SK-N-SH treated with all-trans-retinoic acid at 6 μM for 48 hours (cell line): ENCODE measurements around the gene ALAS1.

ENCODE experiments used
- ARNTL ChIP-seq: fragments of 450-650 bp; formaldehyde crosslinking; IDR thresholded peaks from 2 replicates; pipeline ENCODE4 v1.5.0; 2020; ENCODE audit warnings: low read depth, mild to moderate bottlenecking, moderate library complexity, borderline replicate concordance
- BACH2 ChIP-seq: fragments of 250-450 bp; sonication (Bioruptor Pico); IDR thresholded peaks from 2 replicates; pipeline ENCODE4 v1.9.0; 2021; ENCODE audit warnings: mild to moderate bottlenecking, borderline replicate concordance
- SNAI2 ChIP-seq: fragments of 250-450 bp; sonication (Bioruptor Pico); IDR thresholded peaks from 2 replicates; pipeline ENCODE4 v1.5.0; 2020; ENCODE audit warnings: mild to moderate bottlenecking, moderate library complexity
- ZC3H10 ChIP-seq: fragments of 250-450 bp; sonication (Bioruptor Pico); IDR thresholded peaks from 2 replicates; pipeline ENCODE4 v1.5.1; 2021; ENCODE audit warnings: mild to moderate bottlenecking, moderate library complexity
- ZFP30 ChIP-seq: fragments of 450-650 bp; formaldehyde crosslinking; IDR thresholded peaks from 2 replicates; pipeline ENCODE4 v1.5.0; 2022; ENCODE audit warnings: mild to moderate bottlenecking, moderate library complexity
- ZNF70 ChIP-seq: fragments of 450-650 bp; formaldehyde crosslinking; IDR thresholded peaks from 2 replicates; pipeline ENCODE4 v1.5.0; 2020; ENCODE audit warnings: mild to moderate bottlenecking, moderate library complexity
- TF ChIP-seq, protein P1 (sequence below): fragments of 250-450 bp; sonication (Bioruptor Pico); IDR thresholded peaks from 2 replicates; pipeline ENCODE4 v1.8.0; 2020; ENCODE audit warnings: mild to moderate bottlenecking, moderate library complexity, borderline replicate concordance
- TF ChIP-seq, protein P2 (sequence below): fragments of 250-450 bp; sonication (Bioruptor Pico); IDR thresholded peaks from 2 replicates; pipeline ENCODE4 v1.5.1; 2021; ENCODE audit warnings: mild to moderate bottlenecking, moderate library complexity
- TF ChIP-seq, protein P3 (sequence below): fragments of 250-450 bp; sonication (Bioruptor Pico); IDR thresholded peaks from 2 replicates; pipeline ENCODE4 v1.5.0; 2020; ENCODE audit warnings: mild to moderate bottlenecking, moderate library complexity

DNA sequence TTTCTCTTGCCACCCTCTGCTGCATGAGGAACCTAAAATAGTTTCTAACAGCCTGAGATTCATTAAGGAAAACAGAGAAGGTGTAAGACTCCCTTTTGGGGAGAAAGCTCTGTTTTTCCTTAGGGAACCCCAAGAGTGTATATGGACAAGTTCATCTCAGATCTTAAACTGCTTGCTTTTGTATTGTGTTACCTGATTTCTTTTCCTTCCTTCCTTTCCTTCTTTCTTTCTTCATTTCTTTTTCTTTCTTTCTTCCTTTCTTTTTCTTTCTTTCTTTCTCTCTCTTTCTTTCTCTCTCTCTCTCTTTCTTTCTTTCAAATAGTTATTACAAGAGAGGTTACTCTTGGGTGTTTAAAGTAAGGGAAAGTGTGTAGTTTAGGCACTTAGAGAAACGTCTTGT is 38.5 kb upstream of the ALAS1 start:
- TF ChIP-seq ZFP30 (CRISPR knock-in tag) (no peak), BACH2 (no peak), ARNTL (CRISPR knock-in tag) (no peak), ZNF70 (CRISPR knock-in tag) (no peak), SNAI2 (CRISPR knock-in tag) (no peak), ZC3H10 (no peak)
- TF ChIP-seq, protein P1, sequence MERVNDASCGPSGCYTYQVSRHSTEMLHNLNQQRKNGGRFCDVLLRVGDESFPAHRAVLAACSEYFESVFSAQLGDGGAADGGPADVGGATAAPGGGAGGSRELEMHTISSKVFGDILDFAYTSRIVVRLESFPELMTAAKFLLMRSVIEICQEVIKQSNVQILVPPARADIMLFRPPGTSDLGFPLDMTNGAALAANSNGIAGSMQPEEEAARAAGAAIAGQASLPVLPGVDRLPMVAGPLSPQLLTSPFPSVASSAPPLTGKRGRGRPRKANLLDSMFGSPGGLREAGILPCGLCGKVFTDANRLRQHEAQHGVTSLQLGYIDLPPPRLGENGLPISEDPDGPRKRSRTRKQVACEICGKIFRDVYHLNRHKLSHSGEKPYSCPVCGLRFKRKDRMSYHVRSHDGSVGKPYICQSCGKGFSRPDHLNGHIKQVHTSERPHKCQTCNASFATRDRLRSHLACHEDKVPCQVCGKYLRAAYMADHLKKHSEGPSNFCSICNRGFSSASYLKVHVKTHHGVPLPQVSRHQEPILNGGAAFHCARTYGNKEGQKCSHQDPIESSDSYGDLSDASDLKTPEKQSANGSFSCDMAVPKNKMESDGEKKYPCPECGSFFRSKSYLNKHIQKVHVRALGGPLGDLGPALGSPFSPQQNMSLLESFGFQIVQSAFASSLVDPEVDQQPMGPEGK (CRISPR knock-in tag), result no peak
- TF ChIP-seq, protein P2, sequence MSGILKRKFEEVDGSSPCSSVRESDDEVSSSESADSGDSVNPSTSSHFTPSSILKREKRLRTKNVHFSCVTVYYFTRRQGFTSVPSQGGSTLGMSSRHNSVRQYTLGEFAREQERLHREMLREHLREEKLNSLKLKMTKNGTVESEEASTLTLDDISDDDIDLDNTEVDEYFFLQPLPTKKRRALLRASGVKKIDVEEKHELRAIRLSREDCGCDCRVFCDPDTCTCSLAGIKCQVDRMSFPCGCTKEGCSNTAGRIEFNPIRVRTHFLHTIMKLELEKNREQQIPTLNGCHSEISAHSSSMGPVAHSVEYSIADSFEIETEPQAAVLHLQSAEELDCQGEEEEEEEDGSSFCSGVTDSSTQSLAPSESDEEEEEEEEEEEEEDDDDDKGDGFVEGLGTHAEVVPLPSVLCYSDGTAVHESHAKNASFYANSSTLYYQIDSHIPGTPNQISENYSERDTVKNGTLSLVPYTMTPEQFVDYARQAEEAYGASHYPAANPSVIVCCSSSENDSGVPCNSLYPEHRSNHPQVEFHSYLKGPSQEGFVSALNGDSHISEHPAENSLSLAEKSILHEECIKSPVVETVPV (CRISPR knock-in tag), result no peak
- TF ChIP-seq, protein P3, sequence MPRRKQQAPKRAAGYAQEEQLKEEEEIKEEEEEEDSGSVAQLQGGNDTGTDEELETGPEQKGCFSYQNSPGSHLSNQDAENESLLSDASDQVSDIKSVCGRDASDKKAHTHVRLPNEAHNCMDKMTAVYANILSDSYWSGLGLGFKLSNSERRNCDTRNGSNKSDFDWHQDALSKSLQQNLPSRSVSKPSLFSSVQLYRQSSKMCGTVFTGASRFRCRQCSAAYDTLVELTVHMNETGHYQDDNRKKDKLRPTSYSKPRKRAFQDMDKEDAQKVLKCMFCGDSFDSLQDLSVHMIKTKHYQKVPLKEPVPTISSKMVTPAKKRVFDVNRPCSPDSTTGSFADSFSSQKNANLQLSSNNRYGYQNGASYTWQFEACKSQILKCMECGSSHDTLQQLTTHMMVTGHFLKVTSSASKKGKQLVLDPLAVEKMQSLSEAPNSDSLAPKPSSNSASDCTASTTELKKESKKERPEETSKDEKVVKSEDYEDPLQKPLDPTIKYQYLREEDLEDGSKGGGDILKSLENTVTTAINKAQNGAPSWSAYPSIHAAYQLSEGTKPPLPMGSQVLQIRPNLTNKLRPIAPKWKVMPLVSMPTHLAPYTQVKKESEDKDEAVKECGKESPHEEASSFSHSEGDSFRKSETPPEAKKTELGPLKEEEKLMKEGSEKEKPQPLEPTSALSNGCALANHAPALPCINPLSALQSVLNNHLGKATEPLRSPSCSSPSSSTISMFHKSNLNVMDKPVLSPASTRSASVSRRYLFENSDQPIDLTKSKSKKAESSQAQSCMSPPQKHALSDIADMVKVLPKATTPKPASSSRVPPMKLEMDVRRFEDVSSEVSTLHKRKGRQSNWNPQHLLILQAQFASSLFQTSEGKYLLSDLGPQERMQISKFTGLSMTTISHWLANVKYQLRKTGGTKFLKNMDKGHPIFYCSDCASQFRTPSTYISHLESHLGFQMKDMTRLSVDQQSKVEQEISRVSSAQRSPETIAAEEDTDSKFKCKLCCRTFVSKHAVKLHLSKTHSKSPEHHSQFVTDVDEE (CRISPR knock-in tag), result no peak
